GM18498 (cell line): ENCODE data around the gene CTNNA3.

Source experiments
- ATAC-seq: cut with Tn5 transposase; IDR thresholded peaks from one replicate; pipeline ENCODE4 v1.9.1; 2021; ENCODE audit warnings: mild to moderate bottlenecking, moderate library complexity; ENCODE audit not compliant: unreplicated experiment

Gene CTNNA3

GRCh38 chr10:67386260-67386659 is 309.7 kb downstream of the CTNNA3 start:
- ATAC-seq: no peak

- ATAC-seq: no peak
Measured at GRCh38 chr10:67385566-67385965, 310.4 kb downstream of the CTNNA3 start.

DNA sequence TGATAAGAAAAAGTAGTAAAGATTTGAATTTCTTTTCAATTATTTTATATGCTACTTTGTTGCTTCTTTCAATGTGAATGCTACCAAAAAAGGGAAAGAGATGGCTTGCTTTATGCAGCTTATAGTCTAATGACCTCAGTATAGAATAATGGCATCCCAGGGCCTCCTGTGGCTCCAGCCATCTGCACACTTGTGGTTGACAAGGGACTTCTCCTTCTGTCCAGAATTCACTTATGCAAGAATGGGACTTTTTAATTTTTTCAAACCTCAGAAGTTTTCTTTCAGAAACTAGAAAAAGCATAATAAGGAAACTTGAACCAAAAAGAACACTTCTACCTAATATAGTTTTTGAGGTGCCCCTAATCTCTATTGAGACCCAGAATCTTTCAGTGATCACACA is 310.9 kb downstream of the CTNNA3 start:
- no peak for ATAC-seq

DNA sequence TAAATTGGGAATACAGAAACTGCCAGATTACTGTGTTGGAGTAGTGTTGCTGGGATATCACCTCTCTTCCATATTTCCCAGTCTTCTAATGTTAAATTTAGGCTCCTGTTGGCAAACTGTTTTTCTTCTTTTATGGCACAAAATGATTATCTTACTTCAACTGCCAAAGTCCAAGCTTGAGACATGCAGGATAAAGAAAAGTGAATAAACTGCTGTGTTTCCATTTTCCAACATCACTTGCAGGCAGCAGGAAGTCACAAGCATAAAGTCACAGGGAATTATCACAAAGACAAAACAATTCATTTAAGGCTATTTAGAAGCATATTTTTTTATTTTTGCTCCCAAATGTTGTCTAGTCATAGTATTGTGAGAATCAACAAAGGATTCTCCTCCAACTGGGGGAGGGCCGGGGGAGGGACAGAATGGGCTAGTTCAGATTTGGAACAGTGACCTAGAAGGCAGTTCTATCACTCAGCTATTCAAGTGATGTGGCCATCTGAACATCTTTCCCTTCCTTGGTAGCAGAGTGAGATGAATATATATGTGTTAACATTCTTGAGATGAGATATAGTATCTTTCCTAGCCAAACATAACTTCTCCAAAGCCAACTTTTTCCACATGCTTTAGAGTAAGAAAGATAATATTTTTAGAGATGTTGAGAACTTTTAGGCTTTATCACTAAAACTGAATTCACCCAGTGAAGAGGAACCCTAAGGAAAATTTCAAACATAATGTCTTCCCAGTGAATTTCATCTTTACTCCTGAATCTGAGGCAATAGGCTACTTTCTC is 364.7 kb downstream of the CTNNA3 start:
- ATAC-seq: no peak

DNA sequence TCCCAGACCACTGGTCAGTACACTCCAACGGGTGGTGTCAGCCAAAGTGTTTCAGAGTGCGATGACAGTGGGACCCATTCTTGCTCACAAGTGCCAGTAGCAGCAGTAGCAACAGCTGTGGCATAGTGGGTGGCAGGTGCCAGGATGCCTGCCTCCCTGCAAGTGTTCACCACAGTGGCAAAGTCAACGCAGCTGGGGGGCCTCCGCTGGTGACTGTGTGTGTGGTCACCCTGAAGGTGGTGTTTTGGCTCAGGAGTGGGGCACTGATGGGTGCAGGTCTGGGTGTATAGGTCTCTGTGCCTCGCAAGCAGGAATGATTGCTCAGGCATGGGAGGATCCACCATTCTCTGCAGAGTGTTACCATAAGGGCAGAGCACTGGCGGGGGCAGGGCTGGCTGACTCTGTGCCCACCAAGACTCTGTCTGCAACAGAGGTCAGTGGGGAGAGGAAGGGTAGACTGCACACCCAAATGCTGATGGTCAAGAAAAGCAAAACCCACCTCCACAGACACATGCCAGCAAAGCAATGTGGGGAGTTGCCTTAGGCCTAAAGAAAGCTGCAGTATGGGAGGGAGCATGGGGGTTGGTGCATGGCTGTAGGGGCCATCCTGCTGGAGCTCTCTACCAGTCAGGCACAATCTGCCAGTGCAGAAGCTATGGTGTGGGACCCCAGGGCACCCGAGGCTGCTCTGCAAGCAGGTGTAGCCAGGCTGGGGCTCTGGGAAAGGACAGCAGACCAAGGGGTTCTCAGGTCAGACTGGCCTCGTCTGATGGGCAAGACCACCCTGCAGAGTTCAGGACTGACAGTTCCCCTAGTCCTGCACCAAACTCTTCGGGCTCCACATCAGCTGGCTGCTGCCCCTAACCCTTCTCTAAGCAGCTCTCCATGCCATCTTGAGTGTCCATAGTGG is 368.1 kb downstream of the CTNNA3 start:
- ATAC-seq: no peak

DNA sequence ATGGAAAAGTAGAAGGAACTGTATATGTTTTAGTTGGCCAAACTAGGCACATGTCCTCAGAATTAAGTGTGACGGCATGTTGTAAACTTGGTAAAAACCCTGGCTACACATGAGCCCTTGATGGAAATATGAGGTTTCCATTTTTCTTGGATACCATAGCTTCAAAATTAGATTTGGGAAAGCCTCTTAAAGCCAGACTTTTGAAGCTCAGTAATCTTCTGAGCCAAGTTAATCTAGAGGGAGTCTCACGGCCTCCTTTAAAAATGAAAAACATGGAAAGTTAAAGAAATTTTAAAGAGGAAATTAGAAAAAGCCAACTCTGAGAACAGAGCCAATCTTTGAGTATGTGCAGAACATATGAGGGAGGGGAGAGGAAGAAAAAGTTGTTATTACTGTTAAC is 376.0 kb downstream of the CTNNA3 start:
- no peak for ATAC-seq

DNA sequence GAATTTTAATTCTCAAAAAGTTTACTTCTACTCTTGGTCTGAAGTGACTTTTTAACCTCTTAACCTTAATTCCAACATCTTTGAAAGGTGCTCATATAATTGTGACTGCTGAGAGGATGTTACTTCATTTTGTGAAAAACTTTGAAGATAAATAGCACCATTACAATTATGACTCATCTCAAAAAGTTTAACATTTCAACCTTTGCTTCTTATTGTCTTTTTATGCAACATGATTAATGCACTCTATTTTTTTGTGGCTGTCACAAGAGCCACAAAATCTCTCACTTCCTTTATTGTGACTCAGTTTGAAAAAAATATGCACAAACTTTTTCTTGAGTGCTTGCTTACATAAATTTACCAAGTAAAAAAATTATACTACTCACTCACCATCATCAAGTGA is 387.1 kb downstream of the CTNNA3 start:
- no peak for ATAC-seq

DNA sequence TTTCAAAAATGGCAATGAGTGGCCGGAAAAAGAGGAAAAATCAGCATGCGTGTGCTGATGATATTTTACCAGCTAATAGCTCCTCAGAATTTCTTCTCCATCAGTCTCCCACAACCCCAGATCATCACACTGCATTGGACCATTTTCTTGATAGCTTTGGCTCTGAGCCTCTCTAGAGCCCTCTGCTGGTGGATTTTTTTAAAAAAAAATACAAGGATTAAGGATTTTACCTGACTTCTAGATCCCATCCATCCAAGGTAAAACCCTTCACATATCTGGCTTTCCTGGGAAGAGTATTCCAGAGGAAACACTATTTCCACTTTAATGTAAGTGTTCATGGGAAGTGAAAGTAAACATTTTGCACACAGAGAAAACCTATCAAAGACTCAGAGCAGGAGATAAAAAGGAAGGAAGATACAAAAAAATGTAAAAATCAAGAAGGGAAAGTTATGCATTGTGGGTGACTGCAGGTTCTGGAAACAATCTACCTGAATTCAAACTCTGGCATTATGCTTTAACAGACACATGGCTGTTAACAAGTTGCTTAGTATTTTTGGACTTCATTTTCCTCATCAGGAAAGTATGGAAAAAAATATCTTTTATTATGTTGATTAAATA is 389.3 kb downstream of the CTNNA3 start:
- ATAC-seq: no peak

GRCh38 chr10:67302701-67303100 is 393.3 kb downstream of the CTNNA3 start:
- no peak for ATAC-seq

DNA sequence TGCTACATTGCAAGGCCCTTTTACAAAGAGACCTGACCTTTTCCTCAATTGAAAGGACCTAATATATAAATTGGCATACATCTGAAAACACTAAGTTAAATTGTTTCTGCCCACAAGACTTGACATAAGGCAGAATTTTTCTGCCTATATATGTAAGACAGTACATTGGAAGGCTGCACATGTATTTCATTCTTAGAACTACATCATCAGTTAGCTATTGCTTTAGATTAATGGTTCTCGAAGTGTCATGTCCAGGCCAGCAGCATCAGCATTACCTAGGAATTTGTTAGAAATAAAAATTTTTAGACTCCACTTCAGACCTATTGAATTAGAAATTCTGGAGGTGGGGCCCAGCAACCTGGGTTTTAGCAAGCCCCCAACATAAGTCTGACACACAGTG is 396.2 kb downstream of the CTNNA3 start:
- no peak for ATAC-seq

GRCh38 chr10:67297637-67298181 is 398.3 kb downstream of the CTNNA3 start:
- no peak for ATAC-seq

DNA sequence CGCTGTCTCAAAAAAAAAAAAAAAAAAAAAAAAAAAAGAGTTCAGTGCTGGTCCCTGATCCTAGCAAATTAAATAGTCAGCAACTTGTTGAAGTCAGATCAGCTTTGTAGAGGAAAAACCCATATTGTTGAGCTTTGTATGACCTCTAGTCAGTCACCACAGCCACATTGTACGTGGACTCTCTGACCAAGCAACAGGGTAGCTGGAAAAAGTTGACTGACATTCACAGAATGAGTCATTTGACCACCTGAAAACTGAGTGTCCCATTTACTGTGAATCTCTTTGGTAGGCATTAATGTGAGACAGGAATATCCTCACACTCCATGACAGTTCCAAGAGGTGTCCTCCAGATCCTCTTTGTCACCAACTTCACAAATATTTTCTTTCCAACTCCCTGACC is 399.1 kb downstream of the CTNNA3 start:
- ATAC-seq: no peak

DNA sequence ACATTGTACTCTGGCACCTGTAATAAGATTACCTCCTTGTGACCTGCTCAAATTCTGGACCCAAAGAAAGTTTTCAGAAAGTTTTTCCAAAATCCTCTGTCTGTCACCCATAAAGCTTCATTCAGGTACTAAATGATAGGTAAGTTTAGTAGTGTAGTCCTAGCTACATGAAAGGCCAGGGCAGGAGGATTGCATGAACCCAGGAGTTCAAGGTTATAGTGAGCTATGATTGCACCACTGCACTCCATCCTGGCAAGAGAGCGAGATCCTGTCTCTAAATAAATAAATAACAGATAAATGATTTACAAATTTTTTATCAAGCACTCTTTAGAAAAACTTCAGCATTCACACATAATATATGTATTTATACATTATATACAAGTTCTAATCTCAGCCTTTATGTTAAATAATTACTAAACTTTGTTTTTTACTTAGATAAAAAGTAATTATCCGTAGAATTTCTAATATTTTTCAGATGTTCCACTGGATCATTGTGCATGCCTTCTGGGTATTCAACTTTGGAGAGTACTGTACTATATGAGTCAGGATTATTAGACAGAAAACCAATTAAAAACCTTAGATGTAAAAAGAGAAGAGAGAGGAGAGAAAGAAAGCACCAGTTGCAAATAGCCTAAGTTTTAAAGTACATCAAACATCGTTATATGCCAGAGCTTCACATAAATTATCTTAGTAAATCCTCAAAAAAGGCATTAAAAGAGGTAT is 407.1 kb downstream of the CTNNA3 start:
- no peak for ATAC-seq

DNA sequence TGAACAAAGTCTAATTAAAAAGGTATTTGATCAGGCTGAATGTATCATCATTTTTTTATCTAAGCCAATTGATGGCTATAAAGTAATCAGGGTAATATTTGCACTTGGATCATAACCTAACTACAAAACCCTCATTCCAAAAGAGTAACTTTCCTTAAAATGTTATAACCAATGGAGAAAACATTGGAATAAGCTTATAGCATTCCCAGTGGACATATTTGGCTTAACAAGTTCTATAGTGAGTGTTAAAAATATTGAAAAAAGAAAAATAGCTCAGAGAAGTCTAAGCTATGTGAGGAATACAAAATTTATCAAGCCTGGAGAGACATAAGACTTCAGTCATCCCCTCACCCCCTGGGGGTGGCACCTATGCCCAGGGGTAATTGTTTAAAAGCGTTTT is 411.4 kb downstream of the CTNNA3 start:
- no peak for ATAC-seq

GRCh38 chr10:67282871-67283270 is 413.1 kb downstream of the CTNNA3 start:
- ATAC-seq: no peak

- ATAC-seq: no peak
Measured at GRCh38 chr10:67280405-67280804, 415.6 kb downstream of the CTNNA3 start.

GRCh38 chr10:67277402-67277801 is 418.6 kb downstream of the CTNNA3 start:
- no peak for ATAC-seq

- ATAC-seq: no peak
Measured at GRCh38 chr10:67269828-67270227, 426.2 kb downstream of the CTNNA3 start.

- ATAC-seq: no peak
Measured at GRCh38 chr10:67268146-67268545, 427.8 kb downstream of the CTNNA3 start.

DNA sequence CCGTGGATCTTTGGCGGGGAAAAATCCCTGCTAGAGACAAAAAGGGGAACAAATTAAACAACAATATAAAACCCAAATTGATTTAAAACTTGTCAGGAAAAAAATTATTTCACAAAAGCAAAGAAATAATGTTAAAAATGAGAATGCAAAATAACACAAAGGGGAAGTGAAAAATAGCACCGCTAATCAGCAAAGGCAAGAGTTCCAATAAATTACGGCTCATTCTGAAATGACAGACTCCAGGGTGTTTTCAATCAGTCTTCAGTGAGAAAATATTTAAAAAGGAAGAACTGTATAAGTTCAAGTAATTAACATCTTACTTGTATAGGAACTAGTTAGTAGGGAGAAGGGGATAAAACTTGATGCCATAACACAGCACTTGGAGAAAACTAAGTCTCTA is 433.3 kb downstream of the CTNNA3 start:
- ATAC-seq: no peak
